NCI-H510A treated with DMSO at 0.1 percent for 48 hours (cell line): Measurements from ENCODE around the gene ARID5B.
"Not testable (repeated sequence)": the region's sequence is repeated elsewhere in the genome, so short reads cannot be mapped to it uniquely, and the experiment has no call there.

Source experiments
- DNase-seq: peaks from one replicate; lab custom pipeline; 2025; lab: John Stamatoyannopoulos, UW

Gene ARID5B, protein sequence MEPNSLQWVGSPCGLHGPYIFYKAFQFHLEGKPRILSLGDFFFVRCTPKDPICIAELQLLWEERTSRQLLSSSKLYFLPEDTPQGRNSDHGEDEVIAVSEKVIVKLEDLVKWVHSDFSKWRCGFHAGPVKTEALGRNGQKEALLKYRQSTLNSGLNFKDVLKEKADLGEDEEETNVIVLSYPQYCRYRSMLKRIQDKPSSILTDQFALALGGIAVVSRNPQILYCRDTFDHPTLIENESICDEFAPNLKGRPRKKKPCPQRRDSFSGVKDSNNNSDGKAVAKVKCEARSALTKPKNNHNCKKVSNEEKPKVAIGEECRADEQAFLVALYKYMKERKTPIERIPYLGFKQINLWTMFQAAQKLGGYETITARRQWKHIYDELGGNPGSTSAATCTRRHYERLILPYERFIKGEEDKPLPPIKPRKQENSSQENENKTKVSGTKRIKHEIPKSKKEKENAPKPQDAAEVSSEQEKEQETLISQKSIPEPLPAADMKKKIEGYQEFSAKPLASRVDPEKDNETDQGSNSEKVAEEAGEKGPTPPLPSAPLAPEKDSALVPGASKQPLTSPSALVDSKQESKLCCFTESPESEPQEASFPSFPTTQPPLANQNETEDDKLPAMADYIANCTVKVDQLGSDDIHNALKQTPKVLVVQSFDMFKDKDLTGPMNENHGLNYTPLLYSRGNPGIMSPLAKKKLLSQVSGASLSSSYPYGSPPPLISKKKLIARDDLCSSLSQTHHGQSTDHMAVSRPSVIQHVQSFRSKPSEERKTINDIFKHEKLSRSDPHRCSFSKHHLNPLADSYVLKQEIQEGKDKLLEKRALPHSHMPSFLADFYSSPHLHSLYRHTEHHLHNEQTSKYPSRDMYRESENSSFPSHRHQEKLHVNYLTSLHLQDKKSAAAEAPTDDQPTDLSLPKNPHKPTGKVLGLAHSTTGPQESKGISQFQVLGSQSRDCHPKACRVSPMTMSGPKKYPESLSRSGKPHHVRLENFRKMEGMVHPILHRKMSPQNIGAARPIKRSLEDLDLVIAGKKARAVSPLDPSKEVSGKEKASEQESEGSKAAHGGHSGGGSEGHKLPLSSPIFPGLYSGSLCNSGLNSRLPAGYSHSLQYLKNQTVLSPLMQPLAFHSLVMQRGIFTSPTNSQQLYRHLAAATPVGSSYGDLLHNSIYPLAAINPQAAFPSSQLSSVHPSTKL

GRCh38 chr10:61900829-61901792, at the start of gene ARID5B:
Gene ARID5B (plus strand): TSS chr10:61901699. CDS start chr10:61901710, 11 bp downstream.
- peak; percentile 54 for DNase-seq

- DNase-seq: no peak
These were observed 49.2 kb upstream of the ARID5B start for GRCh38 chr10:61852261-61852660.

DNA sequence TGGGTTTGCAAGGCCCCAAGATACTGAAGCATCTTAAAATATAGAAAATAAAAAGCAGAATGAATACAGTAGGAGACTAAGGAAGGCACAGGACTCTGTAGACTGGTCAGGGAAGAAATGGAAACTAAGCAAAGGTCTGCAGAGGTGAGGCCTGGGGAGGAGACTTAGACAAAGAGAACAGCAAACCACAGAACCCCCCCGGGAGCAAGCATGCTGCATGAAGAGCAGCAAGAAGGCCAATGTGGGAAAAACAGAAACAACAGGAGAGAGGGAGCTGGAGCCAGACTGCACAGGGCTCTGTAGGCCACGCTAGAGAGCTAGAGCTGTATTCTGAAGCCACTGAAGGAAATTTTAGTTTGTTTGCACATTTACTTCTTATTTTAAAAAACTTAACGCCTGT, 45.7 kb upstream of the ARID5B start:
- DNase-seq: no peak

DNA sequence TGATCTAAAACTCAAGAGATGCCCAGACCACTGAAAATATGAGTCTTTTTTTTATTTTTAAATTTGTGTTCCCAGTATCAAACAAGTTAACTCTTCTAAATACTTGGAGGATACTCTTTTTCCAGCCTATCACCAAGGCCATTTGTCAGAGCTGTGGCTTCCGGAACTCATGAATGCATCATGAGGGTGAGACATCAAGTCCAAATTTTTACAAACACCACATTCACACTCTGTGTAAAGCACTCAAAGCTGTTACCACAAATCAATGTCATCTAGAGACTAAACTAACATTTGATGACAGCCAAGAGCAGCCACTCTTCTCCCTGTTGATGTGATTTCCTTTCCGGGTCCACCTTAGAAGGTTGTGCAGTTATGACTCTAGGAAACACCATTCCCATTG, 43.8 kb upstream of the ARID5B start:
- no peak for DNase-seq

DNA sequence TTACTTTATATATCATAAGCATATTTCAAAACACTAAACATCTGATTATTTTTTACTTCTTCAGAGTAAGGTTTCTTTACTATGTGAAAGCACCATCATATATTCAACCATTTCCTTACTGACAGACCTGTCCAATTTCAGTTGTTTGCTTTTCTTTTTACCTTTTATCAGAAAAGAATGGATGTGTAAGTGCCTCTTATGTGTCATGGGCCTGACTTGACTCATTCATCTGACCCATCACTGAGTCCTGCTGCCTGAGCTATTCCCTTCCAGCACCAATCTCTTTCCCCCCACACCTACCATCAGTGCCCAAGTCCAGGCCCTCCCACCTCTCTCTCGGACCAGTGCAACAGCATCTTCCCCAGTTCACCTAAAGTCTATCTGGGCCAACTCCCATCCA, 41.7 kb upstream of the ARID5B start:
- DNase-seq: no peak

- DNase-seq: no peak
These were observed 40.3 kb upstream of the ARID5B start for GRCh38 chr10:61860964-61861758.

- DNase-seq: no peak
These were observed 37.5 kb upstream of the ARID5B start for GRCh38 chr10:61863981-61864380.

GRCh38 chr10:61866700-61867368, 34.7 kb upstream of the ARID5B start:
- no peak for DNase-seq

- DNase-seq: not testable (repeated sequence)
These were observed 34.1 kb upstream of the ARID5B start for GRCh38 chr10:61867374-61867773.

DNA sequence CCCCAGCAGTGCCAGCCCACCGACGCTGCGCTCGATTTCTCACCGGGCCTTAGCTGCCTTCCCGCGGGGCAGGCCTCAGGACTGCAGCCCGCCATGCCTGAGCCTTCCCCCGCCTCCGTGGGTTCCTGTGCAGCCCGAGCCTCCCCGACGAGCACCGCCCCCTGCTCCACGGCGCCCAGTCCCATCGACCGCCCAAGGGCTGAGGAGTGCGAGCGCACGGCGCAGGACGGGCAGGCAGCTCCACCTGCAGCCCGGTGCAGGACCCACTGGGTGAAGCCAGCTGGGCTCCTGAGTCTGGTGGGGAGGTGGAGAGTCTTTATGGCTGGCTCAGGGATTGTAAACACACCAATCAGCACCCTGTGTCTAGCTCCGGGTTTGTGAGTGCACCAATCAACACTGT, 33.7 kb upstream of the ARID5B start:
- DNase-seq: not testable (repeated sequence)

GRCh38 chr10:61869041-61869675, 32.3 kb upstream of the ARID5B start:
- no peak for DNase-seq

DNA sequence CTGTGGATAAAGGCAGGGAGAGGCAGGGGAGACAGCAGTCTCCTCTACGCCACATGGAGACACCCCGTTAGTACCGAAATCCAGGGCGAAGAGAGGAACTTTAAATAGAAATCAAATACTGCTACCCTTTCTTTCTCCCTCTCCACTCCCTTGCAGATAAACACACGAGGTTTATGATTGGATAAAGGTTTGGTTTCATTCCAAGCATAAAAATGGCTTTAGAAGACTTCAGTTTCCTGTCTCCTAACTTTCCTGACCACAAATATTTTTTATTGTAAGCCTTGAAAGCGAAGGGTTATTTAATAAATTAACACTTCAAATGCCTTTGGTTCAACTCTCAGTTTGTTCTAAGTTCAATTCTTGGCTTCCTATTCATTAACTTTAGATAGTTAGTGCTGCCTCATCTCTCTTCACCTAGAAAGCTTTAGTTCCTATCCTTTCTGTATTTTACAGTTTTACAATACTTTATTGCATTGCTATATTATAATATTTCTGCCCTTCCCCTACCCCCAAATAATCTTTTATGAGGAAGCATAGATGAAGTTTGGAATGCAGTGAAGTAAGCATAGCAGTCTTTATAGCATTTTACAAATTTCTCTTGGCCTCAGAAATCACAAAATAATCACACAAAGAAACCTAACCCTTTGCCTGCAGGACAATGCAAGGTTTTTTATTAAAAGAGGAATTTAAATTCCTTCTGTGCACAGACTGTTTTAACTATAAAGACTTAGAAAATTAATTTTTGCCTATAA, 31.5 kb upstream of the ARID5B start:
- DNase-seq: no peak

- DNase-seq: no peak
These were observed 31.0 kb upstream of the ARID5B start for GRCh38 chr10:61870526-61870895.

GRCh38 chr10:61871487-61871886, 30.0 kb upstream of the ARID5B start:
- DNase-seq: no peak

- DNase-seq: no peak
These were observed 23.4 kb upstream of the ARID5B start for GRCh38 chr10:61877887-61878739.

DNA sequence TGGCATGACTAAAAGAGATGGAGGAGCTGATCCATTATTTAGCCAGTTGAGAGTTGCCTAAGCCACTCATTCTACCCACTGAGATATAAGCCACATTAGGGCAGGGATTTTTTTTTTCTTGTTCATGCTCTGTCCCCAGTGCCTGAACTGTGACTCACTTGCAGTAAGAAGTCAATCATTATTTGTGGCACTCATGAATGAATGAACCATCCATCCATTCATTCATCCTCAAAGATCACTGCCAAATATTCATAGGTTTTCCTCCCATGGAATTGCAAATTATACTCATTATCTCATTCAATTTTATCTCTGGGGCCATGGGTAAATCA, 22.8 kb upstream of the ARID5B start:
- no peak for DNase-seq

GRCh38 chr10:61882621-61883370, 18.7 kb upstream of the ARID5B start:
- DNase-seq: no peak
